Cortex of kidney (tissue), 1 donor: ENCODE measurements around the gene HMGB2.
A peak's percentile ranks its signal among the peaks of the same experiment; 100 is the strongest.

Experiments
- DNase-seq: peaks from one replicate; lab custom pipeline; 2025; lab: John Stamatoyannopoulos, UW

The HMGB2 gene

GRCh38 chr4:173334891-173335752 is 964 bp upstream of the HMGB2 start:
- DNase-seq = no peak

GRCh38 chr4:173333658-173334084 is 487 bp downstream of the HMGB2 start:
- peak; percentile 37 for DNase-seq

GRCh38 chr4:173332963-173333657 is 1.0 kb downstream of the HMGB2 start:
- DNase-seq = no peak

- no peak for DNase-seq
Measured at GRCh38 chr4:173332021-173332487, 2.1 kb downstream of the HMGB2 start.

GRCh38 chr4:173330590-173330989 is 3.6 kb downstream of the HMGB2 start:
- no peak for DNase-seq

GRCh38 chr4:173328236-173328901 is 5.8 kb downstream of the HMGB2 start:
- no peak for DNase-seq

GRCh38 chr4:173325007-173325736 is 9.0 kb downstream of the HMGB2 start:
- DNase-seq = no peak

GRCh38 chr4:173319696-173320095 is 14.5 kb downstream of the HMGB2 start:
- no peak for DNase-seq

GRCh38 chr4:173318648-173319211 is 15.4 kb downstream of the HMGB2 start:
- no peak for DNase-seq

- DNase-seq = no peak
Measured at GRCh38 chr4:173318240-173318639, 15.9 kb downstream of the HMGB2 start.

- no peak for DNase-seq
Measured at GRCh38 chr4:173317004-173317403, 17.2 kb downstream of the HMGB2 start.

GRCh38 chr4:173316060-173316459 is 18.1 kb downstream of the HMGB2 start:
- no peak for DNase-seq

GRCh38 chr4:173314715-173315114 is 19.4 kb downstream of the HMGB2 start:
- DNase-seq = no peak

- DNase-seq = no peak
Measured at GRCh38 chr4:173311368-173311767, 22.8 kb downstream of the HMGB2 start.

- DNase-seq = no peak
Measured at GRCh38 chr4:173307778-173308177, 26.4 kb downstream of the HMGB2 start.

GRCh38 chr4:173301518-173302201 is 32.5 kb downstream of the HMGB2 start:
- no peak for DNase-seq

- DNase-seq = no peak
Measured at GRCh38 chr4:173294444-173294843, 39.7 kb downstream of the HMGB2 start.

GRCh38 chr4:173293663-173294062 is 40.5 kb downstream of the HMGB2 start:
- DNase-seq = no peak

GRCh38 chr4:173291899-173292298 is 42.3 kb downstream of the HMGB2 start:
- no peak for DNase-seq

GRCh38 chr4:173289353-173289727 is 44.8 kb downstream of the HMGB2 start:
- no peak for DNase-seq
